HCT116 (cell line): ENCODE results near the gene DCTD. TPM values are rescaled to one million over a fixed set of nuclear protein-coding genes. Genes with fewer than 3 reads are reported as not detected.

ENCODE experiments used
- ATAC-seq: fragments of 200-7000 bp; cut with Tn5 transposase; 2 replicates; pipeline ENCODE4 v1.9.1; 2020; ENCODE audit warnings: mild to moderate bottlenecking, moderate library complexity
- BruUV-seq: library from RNA; stranded (reverse); fragments of 400-500 nt; replicated peaks from 2 replicates; lab custom pipeline; 2021; lab: Mats Ljungman, UMichigan
- CTCF ChIA-PET: fragments of 300-600 bp; sonication (Branson Sonifier 250); formaldehyde crosslinking; loops from one replicate; lab custom pipeline; 2021; ENCODE audit warnings: antibody characterized with exemption; lab: Charles Lee
- POLR2A ChIA-PET: fragments of 300-600, 350-600 bp; sonication (Branson Sonifier 250); formaldehyde crosslinking; loops from one replicate; lab custom pipeline; 2021; ENCODE audit warnings: antibody characterized with exemption; lab: Charles Lee
- RAD21 ChIA-PET, 2 experiments: fragments of 300-600 bp; sonication (Branson Sonifier 250); formaldehyde crosslinking; loops; one replicate each; lab custom pipeline; 2023; ENCODE audit warnings: low total read pairs in 2 of 2; ENCODE audit not compliant: uncharacterized antibody in 2 of 2, unreplicated experiment in 2 of 2, low non-redundant PET in 1 of 2; lab: Charles Lee
- DNase-seq: peaks from one replicate; pipeline ENCODE4 v3.0.0-alpha.2; 2010; ENCODE audit warnings: low read depth, low spot score
- H2AFZ ChIP-seq: fragments of 200-600 bp; shearing (Covaris generic), sonication (generic); 2 replicates; pipeline ENCODE4 v1.6.1; 2017; ENCODE audit warnings: low read depth, mixed run types, mixed read lengths, antibody characterized with exemption, low read length; ENCODE audit not compliant: poor library complexity, severe bottlenecking
- H3K27ac ChIP-seq: 2 replicates; pipeline ENCODE4 v1.5.1; 2012; ENCODE audit warnings: low read depth, low read length
- H3K27me3 ChIP-seq: fragments of 200-600 bp; sonication (generic); 2 replicates; pipeline ENCODE4 v1.6.1; 2016; ENCODE audit warnings: mixed run types, low read length, mixed read lengths; ENCODE audit not compliant: insufficient read depth
- H3K36me3 ChIP-seq, 2 experiments: fragments of 200-500 bp in 1 of 2; fragments of 200-600 bp in 1 of 2; sonication (Bioruptor generic) in 1 of 2; sonication (generic) in 1 of 2; 2 replicates each; pipeline versions ENCODE4 v1.5.1 to v1.6.1; 2014 to 2016; ENCODE audit warnings: low read length in 2 of 2, inconsistent platforms in 1 of 2, mixed read lengths in 1 of 2, mixed run types in 1 of 2; ENCODE audit not compliant: insufficient read depth in 2 of 2, control insufficient read depth in 1 of 2
- H3K4me1 ChIP-seq, 2 experiments: fragments of 200-600 bp in 1 of 2; sonication (generic) in 1 of 2; 2 replicates each; pipeline versions ENCODE4 v1.5.1 to v1.6.1; 2012 to 2017; ENCODE audit warnings: low read length in 2 of 2, inconsistent platforms in 1 of 2, mild to moderate bottlenecking in 1 of 2, mixed read lengths in 1 of 2, mixed run types in 1 of 2, moderate library complexity in 1 of 2; ENCODE audit not compliant: insufficient read depth in 2 of 2, control insufficient read depth in 1 of 2
- H3K4me2 ChIP-seq: fragments of 200-600 bp; sonication (generic); 2 replicates; pipeline ENCODE4 v1.6.1; 2017; ENCODE audit warnings: mixed run types, low read length, mixed read lengths
- H3K4me3 ChIP-seq, 2 experiments: fragments of 200-600 bp in 1 of 2; sonication (generic) in 1 of 2; replicated peaks in 1 of 2; 2 replicates each; pipeline ENCODE4 v1.5.1; 2011 to 2016; ENCODE audit warnings: low read length in 2 of 2, control low read depth in 1 of 2, low read depth in 1 of 2, mild to moderate bottlenecking in 1 of 2, mixed read lengths in 1 of 2, mixed run types in 1 of 2
- H3K79me2 ChIP-seq: fragments of 200-600 bp; sonication (generic); 2 replicates; pipeline ENCODE4 v1.6.1; 2017; ENCODE audit warnings: mild to moderate bottlenecking, mixed run types, low read length, moderate library complexity, mixed read lengths; ENCODE audit not compliant: insufficient read depth
- H3K9ac ChIP-seq: fragments of 200-600 bp; sonication (generic); 2 replicates; pipeline ENCODE4 v1.6.1; 2016; ENCODE audit warnings: low read length, mixed read lengths
- H3K9me2 ChIP-seq: fragments of 200-600 bp; sonication (generic), shearing (Covaris generic); 2 replicates; pipeline ENCODE4 v1.6.1; 2017; ENCODE audit warnings: mixed run types, mild to moderate bottlenecking, moderate library complexity; ENCODE audit not compliant: insufficient read depth
- H3K9me3 ChIP-seq, 2 experiments: fragments of 200-500 bp in 1 of 2; fragments of 200-600 bp in 1 of 2; sonication (Bioruptor generic) in 1 of 2; sonication (generic) in 1 of 2; 2 replicates each; pipeline ENCODE4 v1.6.1; 2014 to 2017; ENCODE audit warnings: low read length in 2 of 2, mixed read lengths in 2 of 2, inconsistent platforms in 1 of 2, low read depth in 1 of 2, mild to moderate bottlenecking in 1 of 2, mixed run types in 1 of 2, moderate library complexity in 1 of 2; ENCODE audit not compliant: control insufficient read depth in 1 of 2, insufficient read depth in 1 of 2
- H4K20me1 ChIP-seq: fragments of 200-600 bp; sonication (generic), shearing (Covaris generic); 2 replicates; pipeline ENCODE4 v1.6.1; 2017; ENCODE audit warnings: mixed run types, mild to moderate bottlenecking, moderate library complexity; ENCODE audit not compliant: insufficient read depth
- CTCF ChIP-seq, 3 experiments: fragments of 200-600 bp in 1 of 3; sonication (generic) in 1 of 3; IDR thresholded peaks in 2 of 3; conservative IDR thresholded peaks in 1 of 3; 2 replicates each; pipeline ENCODE4 v1.5.1; 2012 to 2017; ENCODE audit warnings: low read depth in 2 of 3, low read length in 2 of 3, antibody characterized with exemption in 1 of 3, borderline replicate concordance in 1 of 3, control low read depth in 1 of 3, mild to moderate bottlenecking in 1 of 3, mixed read lengths in 1 of 3, mixed run types in 1 of 3, moderate library complexity in 1 of 3; ENCODE audit not compliant: insufficient read depth in 1 of 3
- EGR1 ChIP-seq: IDR thresholded peaks from 2 replicates; pipeline ENCODE4 v1.6.1; 2012; ENCODE audit warnings: low read depth
- EZH2 ChIP-seq: fragments of 200-600 bp; sonication (generic); IDR thresholded peaks from 2 replicates; pipeline ENCODE4 v1.6.1; 2017; ENCODE audit warnings: antibody characterized with exemption, mixed run types
- EZH2phosphoT487 ChIP-seq: fragments of 200-600 bp; IDR thresholded peaks from 2 replicates; pipeline ENCODE4 v1.6.1; 2018; ENCODE audit warnings: antibody characterized with exemption, borderline replicate concordance
- FOSL1 ChIP-seq: IDR thresholded peaks from 2 replicates; pipeline ENCODE4 v1.6.1; 2012; ENCODE audit warnings: low read depth
- JUND ChIP-seq: IDR thresholded peaks from 2 replicates; pipeline ENCODE4 v1.6.1; 2012
- POLR2AphosphoS5 ChIP-seq: IDR thresholded peaks from 2 replicates; pipeline ENCODE4 v1.6.1; 2011; ENCODE audit warnings: mild to moderate bottlenecking, low read depth, low read length, moderate library complexity
- RAD21 ChIP-seq: IDR thresholded peaks from 2 replicates; pipeline ENCODE4 v1.6.1; 2012; ENCODE audit warnings: low read depth, mild to moderate bottlenecking
- SRF ChIP-seq: IDR thresholded peaks from 2 replicates; pipeline ENCODE4 v1.6.1; 2012; ENCODE audit warnings: low read depth
- YY1 ChIP-seq: IDR thresholded peaks from 2 replicates; pipeline ENCODE4 v1.6.1; 2011; ENCODE audit warnings: low read length, low read depth, moderate library complexity, mild to moderate bottlenecking; ENCODE audit not compliant: insufficient replicate concordance; ENCODE audit errors: extremely low read depth
- ZFX ChIP-seq: fragments of 450-650 bp; IDR thresholded peaks from 2 replicates; pipeline ENCODE4 v1.6.1; 2017
- ZNF274 ChIP-seq: fragments of 200-500 bp; sonication (Bioruptor generic); IDR thresholded peaks from 2 replicates; pipeline ENCODE4 v1.6.1; 2014; ENCODE audit warnings: mild to moderate bottlenecking, low read depth, low read length, inconsistent platforms
- intact Hi-C: fragments of 100-400 bp; cut with micrococcal nuclease; formaldehyde crosslinking; loops from 2 replicates; pipeline ENCODE4 v1.10.0; 2022
- total RNA-seq: library from RNA; stranded (reverse); gene quantifications from one replicate; pipeline ENCODE4 v1.2.1, GENCODE V29; 2021; ENCODE audit not compliant: unreplicated experiment
- TF ChIP-seq, protein P1 (sequence below): IDR thresholded peaks from 2 replicates; pipeline ENCODE4 v1.6.1; 2012; ENCODE audit warnings: low read depth
- TF ChIP-seq, protein P2 (sequence below): IDR thresholded peaks from 2 replicates; pipeline ENCODE4 v1.6.1; 2012
- TF ChIP-seq, protein P3 (sequence below): IDR thresholded peaks from 2 replicates; pipeline ENCODE4 v1.6.1; 2011; ENCODE audit warnings: mild to moderate bottlenecking, low read length, moderate library complexity; ENCODE audit not compliant: insufficient replicate concordance; ENCODE audit errors: extremely low read depth

DCTD gene
- total RNA-seq, 1 experiment from 2014 or later = 96.3 TPM

- H3K9me2 ChIP-seq = no peaks in the 10 kb centered on the region
- H4K20me1 ChIP-seq = no peaks in the 10 kb centered on the region
- peak overlapping the region; percentile 98 for H2AFZ ChIP-seq
- H3K27me3 ChIP-seq = 0 out of 2 replicates have a peak, but pooled peaks cover 3% of the 10 kb centered on the region
- no peaks in the 10 kb centered on the region for H3K79me2 ChIP-seq
- no TSS peak for BruUV-seq
- DNase-seq = no peak
- peaks cover 0 to 7% of the 10 kb centered on the region in 2 experiments; a peak in 3 of 4 replicates for H3K4me1 ChIP-seq
- TF ChIP-seq EGR1 (no peak), POLR2AphosphoS5 (no peak), EZH2 (no peak), CTCF (IDR thresholded peaks at IDR 0.05 in 2 of 3, conservative IDR thresholded peaks at IDR 0.05 in 1 of 3; ENCODE audit: borderline replicate concordance in 1 of 3, insufficient read depth in 1 of 3, low read depth in 2 of 3, low read length in 2 of 3) (no peak), RAD21 (no peak), YY1 (no peak), ZNF274 (no peak), ZFX (no peak), EZH2phosphoT487 (no peak), JUND (no peak), FOSL1 (no peak), SRF (no peak)
- TF ChIP-seq, protein P1, sequence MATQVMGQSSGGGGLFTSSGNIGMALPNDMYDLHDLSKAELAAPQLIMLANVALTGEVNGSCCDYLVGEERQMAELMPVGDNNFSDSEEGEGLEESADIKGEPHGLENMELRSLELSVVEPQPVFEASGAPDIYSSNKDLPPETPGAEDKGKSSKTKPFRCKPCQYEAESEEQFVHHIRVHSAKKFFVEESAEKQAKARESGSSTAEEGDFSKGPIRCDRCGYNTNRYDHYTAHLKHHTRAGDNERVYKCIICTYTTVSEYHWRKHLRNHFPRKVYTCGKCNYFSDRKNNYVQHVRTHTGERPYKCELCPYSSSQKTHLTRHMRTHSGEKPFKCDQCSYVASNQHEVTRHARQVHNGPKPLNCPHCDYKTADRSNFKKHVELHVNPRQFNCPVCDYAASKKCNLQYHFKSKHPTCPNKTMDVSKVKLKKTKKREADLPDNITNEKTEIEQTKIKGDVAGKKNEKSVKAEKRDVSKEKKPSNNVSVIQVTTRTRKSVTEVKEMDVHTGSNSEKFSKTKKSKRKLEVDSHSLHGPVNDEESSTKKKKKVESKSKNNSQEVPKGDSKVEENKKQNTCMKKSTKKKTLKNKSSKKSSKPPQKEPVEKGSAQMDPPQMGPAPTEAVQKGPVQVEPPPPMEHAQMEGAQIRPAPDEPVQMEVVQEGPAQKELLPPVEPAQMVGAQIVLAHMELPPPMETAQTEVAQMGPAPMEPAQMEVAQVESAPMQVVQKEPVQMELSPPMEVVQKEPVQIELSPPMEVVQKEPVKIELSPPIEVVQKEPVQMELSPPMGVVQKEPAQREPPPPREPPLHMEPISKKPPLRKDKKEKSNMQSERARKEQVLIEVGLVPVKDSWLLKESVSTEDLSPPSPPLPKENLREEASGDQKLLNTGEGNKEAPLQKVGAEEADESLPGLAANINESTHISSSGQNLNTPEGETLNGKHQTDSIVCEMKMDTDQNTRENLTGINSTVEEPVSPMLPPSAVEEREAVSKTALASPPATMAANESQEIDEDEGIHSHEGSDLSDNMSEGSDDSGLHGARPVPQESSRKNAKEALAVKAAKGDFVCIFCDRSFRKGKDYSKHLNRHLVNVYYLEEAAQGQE = no peak
- TF ChIP-seq, protein P2, sequence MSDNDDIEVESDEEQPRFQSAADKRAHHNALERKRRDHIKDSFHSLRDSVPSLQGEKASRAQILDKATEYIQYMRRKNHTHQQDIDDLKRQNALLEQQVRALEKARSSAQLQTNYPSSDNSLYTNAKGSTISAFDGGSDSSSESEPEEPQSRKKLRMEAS = no peak
- TF ChIP-seq, protein P3, sequence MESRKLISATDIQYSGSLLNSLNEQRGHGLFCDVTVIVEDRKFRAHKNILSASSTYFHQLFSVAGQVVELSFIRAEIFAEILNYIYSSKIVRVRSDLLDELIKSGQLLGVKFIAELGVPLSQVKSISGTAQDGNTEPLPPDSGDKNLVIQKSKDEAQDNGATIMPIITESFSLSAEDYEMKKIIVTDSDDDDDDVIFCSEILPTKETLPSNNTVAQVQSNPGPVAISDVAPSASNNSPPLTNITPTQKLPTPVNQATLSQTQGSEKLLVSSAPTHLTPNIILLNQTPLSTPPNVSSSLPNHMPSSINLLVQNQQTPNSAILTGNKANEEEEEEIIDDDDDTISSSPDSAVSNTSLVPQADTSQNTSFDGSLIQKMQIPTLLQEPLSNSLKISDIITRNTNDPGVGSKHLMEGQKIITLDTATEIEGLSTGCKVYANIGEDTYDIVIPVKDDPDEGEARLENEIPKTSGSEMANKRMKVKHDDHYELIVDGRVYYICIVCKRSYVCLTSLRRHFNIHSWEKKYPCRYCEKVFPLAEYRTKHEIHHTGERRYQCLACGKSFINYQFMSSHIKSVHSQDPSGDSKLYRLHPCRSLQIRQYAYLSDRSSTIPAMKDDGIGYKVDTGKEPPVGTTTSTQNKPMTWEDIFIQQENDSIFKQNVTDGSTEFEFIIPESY = no peak
- intact Hi-C loops = loop anchor here (1.0 to 2.0 kb wide), 2 partner anchors 135 to 325 kb away; no protein-coding TSS in a partner anchor
- H3K9me3 ChIP-seq = no peaks in the 10 kb centered on the region
- ChIA-PET RAD21 (interaction anchor here (0.8 to 2.4 kb wide), 4 partner anchors 136 to 325 kb away, joined by 3 to 13 read pairs (median 7); no protein-coding TSS in a partner anchor), CTCF (interaction anchor here (0.8 to 3.9 kb wide), 7 partner anchors 13 to 324 kb away, joined by 3 to 59 read pairs (median 11); no protein-coding TSS in a partner anchor), POLR2A (no interaction called here)
- no peak overlapping the region for H3K4me3 ChIP-seq
- peak overlapping the region; percentile 52 for H3K4me2 ChIP-seq
- no peaks in the 10 kb centered on the region for H3K36me3 ChIP-seq
- no peak overlapping the region for H3K27ac ChIP-seq
- no peak overlapping the region for H3K9ac ChIP-seq
- peak; percentile 57 for ATAC-seq
These were observed 20.4 kb upstream of the DCTD start for GRCh38 chr4:182937268-182938204.
